Measurements from ENCODE around the gene MAP3K10. TPM values are rescaled to one million over a fixed set of nuclear protein-coding genes. Genes with fewer than 3 reads are reported as not detected.

The MAP3K10 gene
- total RNA-seq, 1 experiment from 2014 or later = 26.9 TPM

- intact Hi-C loops (cut with micrococcal nuclease; ENCODE audit: unreplicated experiment) = no loop called here
Measured at GRCh38 chr19:40255619-40256166, 64.5 kb downstream of the MAP3K10 start.

GRCh38 chr19:40256512-40256911, 65.3 kb downstream of the MAP3K10 start:
- peak overlapping the region; percentile 28; the same call in 1 of the 2 replicates for H3K4me2 ChIP-seq
- DNase-seq = no peak
- H3F3A ChIP-seq (ENCODE audit: insufficient read depth, low read depth) = peaks cover 32% of the 10 kb centered on the region; the same call in 1 of the 2 replicates
- CTCF ChIA-PET = no interaction called here
- peaks cover 21% of the 10 kb centered on the region for H3K4me1 ChIP-seq (replicated peaks; ENCODE audit: insufficient read depth)
- no peaks in the 10 kb centered on the region for H3K27me3 ChIP-seq (ENCODE audit: insufficient read depth, low read depth)
- H3K9me2 ChIP-seq (ENCODE audit: insufficient read depth) = no peaks in the 10 kb centered on the region
- peak overlapping the region; percentile 57 for H3K27ac ChIP-seq
- no peak overlapping the region for H2AFZ ChIP-seq
- intact Hi-C loops (cut with micrococcal nuclease; ENCODE audit: unreplicated experiment) = no loop called here
- TF ChIP-seq, protein P1, sequence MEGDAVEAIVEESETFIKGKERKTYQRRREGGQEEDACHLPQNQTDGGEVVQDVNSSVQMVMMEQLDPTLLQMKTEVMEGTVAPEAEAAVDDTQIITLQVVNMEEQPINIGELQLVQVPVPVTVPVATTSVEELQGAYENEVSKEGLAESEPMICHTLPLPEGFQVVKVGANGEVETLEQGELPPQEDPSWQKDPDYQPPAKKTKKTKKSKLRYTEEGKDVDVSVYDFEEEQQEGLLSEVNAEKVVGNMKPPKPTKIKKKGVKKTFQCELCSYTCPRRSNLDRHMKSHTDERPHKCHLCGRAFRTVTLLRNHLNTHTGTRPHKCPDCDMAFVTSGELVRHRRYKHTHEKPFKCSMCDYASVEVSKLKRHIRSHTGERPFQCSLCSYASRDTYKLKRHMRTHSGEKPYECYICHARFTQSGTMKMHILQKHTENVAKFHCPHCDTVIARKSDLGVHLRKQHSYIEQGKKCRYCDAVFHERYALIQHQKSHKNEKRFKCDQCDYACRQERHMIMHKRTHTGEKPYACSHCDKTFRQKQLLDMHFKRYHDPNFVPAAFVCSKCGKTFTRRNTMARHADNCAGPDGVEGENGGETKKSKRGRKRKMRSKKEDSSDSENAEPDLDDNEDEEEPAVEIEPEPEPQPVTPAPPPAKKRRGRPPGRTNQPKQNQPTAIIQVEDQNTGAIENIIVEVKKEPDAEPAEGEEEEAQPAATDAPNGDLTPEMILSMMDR (conservative IDR thresholded peaks at IDR 0.05) = no peak
- TF ChIP-seq EZH2 (IDR thresholded peaks at IDR 0.05; ENCODE audit: low read depth) = no peak
- no peaks in the 10 kb centered on the region for H3K9me3 ChIP-seq (ENCODE audit: insufficient read depth, low read depth)
- peaks cover 43% of the 10 kb centered on the region for H4K20me1 ChIP-seq (ENCODE audit: insufficient read depth)
- BruUV-seq (replicated peaks) = TSS peak; percentile 19
- peaks cover 11% of the 10 kb centered on the region; the same call in 1 of the 2 replicates for H3K36me3 ChIP-seq (ENCODE audit: low read depth)
- H3K79me2 ChIP-seq (ENCODE audit: low read depth) = peaks cover 40% of the 10 kb centered on the region
- POLR2A ChIA-PET (ENCODE audit: unreplicated experiment) = no interaction called here
- H3K4me3 ChIP-seq = no peak overlapping the region

More at GRCh38 chr19:40255619-40256166, 64.5 kb downstream of the MAP3K10 start:
- ChIA-PET CTCF (no interaction called here), POLR2A (ENCODE audit: unreplicated experiment) (no interaction called here)
- Histone ChIP-seq H3K4me1 (replicated peaks; ENCODE audit: insufficient read depth) (peaks cover 21% of the 10 kb centered on the region), H4K20me1 (ENCODE audit: insufficient read depth) (peaks cover 43% of the 10 kb centered on the region), H3K36me3 (ENCODE audit: low read depth) (peaks cover 11% of the 10 kb centered on the region; the same call in 1 of the 2 replicates), H3K9me3 (ENCODE audit: insufficient read depth, low read depth) (no peaks in the 10 kb centered on the region), H2AFZ (no peak overlapping the region), H3K27ac (peak overlapping the region; percentile 57; the same call in 1 of the 2 replicates), H3K9me2 (ENCODE audit: insufficient read depth) (no peaks in the 10 kb centered on the region), H3K79me2 (ENCODE audit: low read depth) (peaks cover 40% of the 10 kb centered on the region), H3K27me3 (ENCODE audit: insufficient read depth, low read depth) (no peaks in the 10 kb centered on the region), H3K4me3 (no peak overlapping the region), H3K4me2 (no peak overlapping the region), H3F3A (ENCODE audit: insufficient read depth, low read depth) (peaks cover 32% of the 10 kb centered on the region; the same call in 1 of the 2 replicates)
- DNase-seq = no peak
- no TSS peak for BruUV-seq (replicated peaks)
- TF ChIP-seq, protein P1 (conservative IDR thresholded peaks at IDR 0.05) = no peak
- TF ChIP-seq EZH2 (IDR thresholded peaks at IDR 0.05; ENCODE audit: low read depth) = no peak

DNA sequence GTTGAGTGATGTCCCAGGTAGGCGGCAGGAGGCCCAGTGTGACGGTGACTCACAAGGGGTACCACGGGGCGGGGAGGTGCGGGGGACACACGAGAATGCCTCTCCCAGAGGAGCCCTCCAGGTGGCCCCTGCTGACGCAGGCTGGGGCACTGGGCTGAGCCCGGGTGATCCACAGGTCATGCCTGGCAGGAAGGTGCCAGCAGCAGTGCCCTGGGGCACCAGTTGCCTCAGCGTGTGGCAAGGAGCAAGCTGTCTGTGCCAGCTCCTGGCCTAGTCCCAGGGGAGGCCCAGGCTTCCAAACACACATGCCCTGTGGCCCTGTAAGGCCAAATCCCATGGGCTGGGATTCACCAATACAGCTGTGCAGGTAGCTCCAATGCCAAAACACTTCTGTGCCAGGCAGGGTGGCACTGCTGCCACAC, 65.9 kb downstream of the MAP3K10 start:
- Histone ChIP-seq H2AFZ (no peak overlapping the region), H3K4me1 (replicated peaks; ENCODE audit: insufficient read depth) (peaks cover 21% of the 10 kb centered on the region), H3K79me2 (ENCODE audit: low read depth) (peaks cover 40% of the 10 kb centered on the region), H4K20me1 (ENCODE audit: insufficient read depth) (peaks cover 43% of the 10 kb centered on the region), H3K36me3 (ENCODE audit: low read depth) (peaks cover 11% of the 10 kb centered on the region; the same call in 1 of the 2 replicates), H3K4me3 (no peak overlapping the region), H3F3A (ENCODE audit: insufficient read depth, low read depth) (peaks cover 32% of the 10 kb centered on the region; the same call in 1 of the 2 replicates), H3K27ac (peak overlapping the region; percentile 57), H3K27me3 (ENCODE audit: insufficient read depth, low read depth) (no peaks in the 10 kb centered on the region), H3K9me2 (ENCODE audit: insufficient read depth) (no peaks in the 10 kb centered on the region), H3K9me3 (ENCODE audit: insufficient read depth, low read depth) (no peaks in the 10 kb centered on the region), H3K4me2 (peak overlapping the region; percentile 28)
- no peak for TF ChIP-seq EZH2 (IDR thresholded peaks at IDR 0.05; ENCODE audit: low read depth)
- TF ChIP-seq, protein P1 (conservative IDR thresholded peaks at IDR 0.05) = no peak
- CTCF ChIA-PET = no interaction called here
- peak; percentile 91 to 96 for DNase-seq
- no TSS peak for BruUV-seq (replicated peaks)
- POLR2A ChIA-PET (ENCODE audit: unreplicated experiment) = interaction anchor here (0.6 kb wide), 2 partner anchors 50 to 1678 kb away, joined by 3 to 8 read pairs; no protein-coding TSS in a partner anchor
- intact Hi-C loops (cut with micrococcal nuclease; ENCODE audit: unreplicated experiment) = loop anchor here (1.0 kb wide), 1 partner anchor 28 kb away; the partner anchor contains the start of gene AKT2
